GM19035 (cell line): ENCODE data around the gene GIPC1.

ENCODE experiments used
- ATAC-seq: cut with Tn5 transposase; IDR thresholded peaks from one replicate; pipeline ENCODE4 v1.9.1; 2021; ENCODE audit not compliant: unreplicated experiment

Gene GIPC1

GRCh38 chr19:14494910-14495671 lies 836 bp downstream of the GIPC1 start:
- ATAC-seq: no peak

- no peak for ATAC-seq
Observed at GRCh38 chr19:14494411-14494810, 1.5 kb downstream of the GIPC1 start.

GRCh38 chr19:14492756-14493337 lies 3.1 kb downstream of the GIPC1 start:
- ATAC-seq: no peak

GRCh38 chr19:14487370-14488125 lies 8.4 kb downstream of the GIPC1 start:
- ATAC-seq: no peak

GRCh38 chr19:14482172-14482941 lies 13.6 kb downstream of the GIPC1 start:
- no peak for ATAC-seq

- ATAC-seq: no peak
Observed at GRCh38 chr19:14480700-14481079, 15.2 kb downstream of the GIPC1 start.

- ATAC-seq: no peak
Observed at GRCh38 chr19:14479975-14480699, 15.8 kb downstream of the GIPC1 start.

- no peak for ATAC-seq
Observed at GRCh38 chr19:14479309-14479974, 16.5 kb downstream of the GIPC1 start.

- ATAC-seq: no peak
Observed at GRCh38 chr19:14478113-14478545, 17.8 kb downstream of the GIPC1 start.

GRCh38 chr19:14477418-14478112 lies 18.4 kb downstream of the GIPC1 start:
- no peak for ATAC-seq

GRCh38 chr19:14476673-14477401 lies 19.1 kb downstream of the GIPC1 start:
- no peak for ATAC-seq

GRCh38 chr19:14476327-14476672 lies 19.6 kb downstream of the GIPC1 start:
- ATAC-seq: no peak

GRCh38 chr19:14475251-14476073 lies 20.5 kb downstream of the GIPC1 start, which contains the start of gene PTGER1:
TSS of gene PTGER1 (minus strand) at chr19:14475354. CDS start at chr19:14474320, 1,034 bp downstream.
- no peak for ATAC-seq

GRCh38 chr19:14474827-14475226 lies 21.1 kb downstream of the GIPC1 start:
- no peak for ATAC-seq

GRCh38 chr19:14473978-14474578 lies 21.8 kb downstream of the GIPC1 start:
- ATAC-seq: no peak

GRCh38 chr19:14473073-14473977 lies 22.6 kb downstream of the GIPC1 start:
- no peak for ATAC-seq
